H1 (cell line): ENCODE data around the gene QPCTL. TPM values are rescaled to one million over a fixed set of nuclear protein-coding genes. Genes with fewer than 3 reads are reported as not detected.
A peak's percentile ranks its signal among the peaks of the same experiment; 100 is the strongest.

Experiments
- CTCF ChIA-PET: fragments of 300-600 bp; sonication (Branson Sonifier 250); formaldehyde crosslinking; loops from one replicate; lab custom pipeline; 2021; ENCODE audit not compliant: partially characterized antibody; lab: Charles Lee
- POLR2A ChIA-PET: fragments of 300-600 bp; sonication (Branson Sonifier 250); formaldehyde crosslinking; loops from one replicate; lab custom pipeline; 2021; ENCODE audit warnings: inconsistent platforms; ENCODE audit not compliant: partially characterized antibody; lab: Charles Lee
- DNase-seq, 2 experiments: peaks; one replicate each; pipeline versions ENCODE4 v3.0.0 to v3.0.0-alpha.2; 2010 to 2022; ENCODE audit warnings: low spot score in 2 of 2, low read depth in 1 of 2, mixed read lengths in 1 of 2
- FAIRE-seq: peaks from 2 replicates; lab custom pipeline; 2011; peaks lifted over from hg19 to GRCh38; lab: Jason Lieb, UNC
- H2AFZ ChIP-seq: 2 replicates; pipeline ENCODE4 v1.8.1; 2012; ENCODE audit warnings: low read length, inconsistent platforms
- H2AK5ac ChIP-seq: 2 replicates; pipeline ENCODE4 v1.6.1; 2013; ENCODE audit warnings: low read depth, low read length
- H2BK120ac ChIP-seq: replicated peaks from 2 replicates; pipeline ENCODE3; 2013; ENCODE audit warnings: low read depth, low read length, inconsistent platforms
- H2BK12ac ChIP-seq: 2 replicates; pipeline ENCODE4 v1.6.1; 2013; ENCODE audit warnings: low read depth, low read length
- H2BK15ac ChIP-seq: 2 replicates; pipeline ENCODE4 v1.6.1; 2013; ENCODE audit warnings: low read length
- H2BK20ac ChIP-seq: 2 replicates; pipeline ENCODE4 v1.6.1; 2013; ENCODE audit warnings: low read length
- H2BK5ac ChIP-seq: 2 replicates; pipeline ENCODE4 v1.6.1; 2013; ENCODE audit warnings: low read depth, low read length
- H3K14ac ChIP-seq: 2 replicates; pipeline ENCODE4 v1.6.1; 2013; ENCODE audit warnings: inconsistent platforms; ENCODE audit not compliant: insufficient read length
- H3K18ac ChIP-seq: 2 replicates; pipeline ENCODE4 v1.6.1; 2013; ENCODE audit warnings: low read length; ENCODE audit errors: extremely low read depth
- H3K23ac ChIP-seq: 2 replicates; pipeline ENCODE4 v1.6.1; 2013; ENCODE audit warnings: inconsistent platforms; ENCODE audit not compliant: insufficient read length
- H3K23me2 ChIP-seq: 2 replicates; pipeline ENCODE4 v1.6.1; 2013; ENCODE audit warnings: low read depth, low read length
- H3K27ac ChIP-seq: 2 replicates; pipeline ENCODE4 v1.6.1; 2011; ENCODE audit warnings: low read depth, low read length, inconsistent platforms
- H3K27me3 ChIP-seq, 4 experiments: replicated peaks in 1 of 4; 1 replicate in 1 of 4; 2 replicates in 3 of 4; pipeline versions ENCODE4 v1.6.1 to v1.8.1; 2011 to 2013; ENCODE audit warnings: low read length in 3 of 4, mild to moderate bottlenecking in 3 of 4, inconsistent platforms in 2 of 4, mixed read lengths in 2 of 4, moderate library complexity in 1 of 4; ENCODE audit not compliant: control insufficient read depth in 3 of 4, insufficient read depth in 3 of 4; ENCODE audit errors: extremely low read depth in 1 of 4
- H3K36me3 ChIP-seq, 4 experiments: 2 replicates each; pipeline versions ENCODE4 v1.6.1 to v1.8.1; 2011 to 2013; ENCODE audit warnings: mild to moderate bottlenecking in 4 of 4, low read length in 3 of 4, moderate library complexity in 2 of 4, control low read depth in 1 of 4, inconsistent platforms in 1 of 4; ENCODE audit not compliant: insufficient read depth in 4 of 4, control insufficient read depth in 2 of 4
- H3K4ac ChIP-seq: replicated peaks from 2 replicates; pipeline ENCODE3; 2013; ENCODE audit warnings: low read length, low read depth, mixed read lengths, inconsistent platforms; ENCODE audit not compliant: insufficient read length
- H3K4me1 ChIP-seq, 4 experiments: replicated peaks in 1 of 4; 1 replicate in 1 of 4; 2 replicates in 3 of 4; pipeline versions ENCODE4 v1.6.1 to v1.8.1; 2011 to 2013; ENCODE audit warnings: low read length in 3 of 4, inconsistent platforms in 2 of 4, mixed read lengths in 1 of 4; ENCODE audit not compliant: insufficient read depth in 4 of 4, control insufficient read depth in 3 of 4
- H3K4me2 ChIP-seq, 2 experiments: 2 replicates each; pipeline versions ENCODE4 v1.6.1 to v1.8.1; 2011 to 2013; ENCODE audit warnings: low read depth in 2 of 2, low read length in 2 of 2, control low read depth in 1 of 2, inconsistent platforms in 1 of 2, mild to moderate bottlenecking in 1 of 2; ENCODE audit not compliant: insufficient read depth in 1 of 2
- H3K4me3 ChIP-seq, 4 experiments: fragments of 200-600, 300-600 bp in 1 of 4; sonication (generic), shearing (Covaris generic), sonication (Bioruptor Twin) in 1 of 4; 2 replicates each; pipeline versions ENCODE4 v1.5.1 to v1.8.1; 2011 to 2016; ENCODE audit warnings: low read length in 4 of 4, low read depth in 3 of 4, control low read depth in 2 of 4, inconsistent platforms in 2 of 4, mild to moderate bottlenecking in 2 of 4, mixed read lengths in 1 of 4, moderate library complexity in 1 of 4; ENCODE audit not compliant: insufficient read depth in 2 of 4; ENCODE audit errors: extremely low read depth in 1 of 4
- H3K56ac ChIP-seq: replicated peaks from 2 replicates; pipeline ENCODE3; 2013; ENCODE audit warnings: low read depth, mild to moderate bottlenecking, mixed read lengths, low read length, inconsistent platforms; ENCODE audit not compliant: insufficient read length
- H3K79me1 ChIP-seq: 2 replicates; pipeline ENCODE4 v1.6.1; 2013; ENCODE audit warnings: low read depth, low read length, control low read depth
- H3K79me2 ChIP-seq, 2 experiments: 2 replicates each; pipeline versions ENCODE4 v1.6.1 to v1.8.1; 2012 to 2013; ENCODE audit warnings: low read length in 2 of 2, mild to moderate bottlenecking in 2 of 2, inconsistent platforms in 1 of 2; ENCODE audit not compliant: insufficient read depth in 2 of 2, control insufficient read depth in 1 of 2
- H3K9ac ChIP-seq, 4 experiments: replicated peaks in 1 of 4; 1 replicate in 1 of 4; 2 replicates in 3 of 4; pipeline versions ENCODE4 v1.6.1 to v1.8.1; 2011 to 2013; ENCODE audit warnings: low read depth in 3 of 4, low read length in 3 of 4, control low read depth in 2 of 4, mild to moderate bottlenecking in 2 of 4, moderate library complexity in 2 of 4, inconsistent platforms in 1 of 4; ENCODE audit errors: extremely low read depth in 1 of 4
- H3K9me3 ChIP-seq, 2 experiments: 2 replicates each; pipeline versions ENCODE4 v1.6.1 to v1.8.1; 2012 to 2013; ENCODE audit warnings: mild to moderate bottlenecking in 2 of 2, moderate library complexity in 2 of 2, control low read depth in 1 of 2, inconsistent platforms in 1 of 2, low read depth in 1 of 2, low read length in 1 of 2, mixed read lengths in 1 of 2; ENCODE audit not compliant: insufficient read depth in 2 of 2
- H4K20me1 ChIP-seq, 2 experiments: replicated peaks in 1 of 2; 2 replicates each; pipeline versions ENCODE3 to v1.8.1; 2011 to 2013; ENCODE audit warnings: inconsistent platforms in 2 of 2, low read length in 2 of 2, mild to moderate bottlenecking in 1 of 2; ENCODE audit not compliant: insufficient read depth in 2 of 2, control insufficient read depth in 1 of 2
- H4K5ac ChIP-seq: 2 replicates; pipeline ENCODE4 v1.6.1; 2013; ENCODE audit warnings: low read length, low read depth, mixed read lengths, inconsistent platforms; ENCODE audit not compliant: insufficient read length
- H4K8ac ChIP-seq: 2 replicates; pipeline ENCODE4 v1.8.0; 2013; ENCODE audit warnings: mild to moderate bottlenecking, moderate library complexity, low read length, inconsistent platforms; ENCODE audit not compliant: insufficient read depth; ENCODE audit errors: extremely low read depth
- H4K91ac ChIP-seq: replicated peaks from 2 replicates; pipeline ENCODE3; 2013; ENCODE audit warnings: low read length, mixed read lengths, inconsistent platforms; ENCODE audit not compliant: insufficient read length
- CBX8 ChIP-seq: fragments of 300-800, 300-1000 bp; sonication (generic); IDR thresholded peaks from 2 replicates; pipeline ENCODE4 v1.7.1; 2016; ENCODE audit warnings: low read depth, low read length, borderline replicate concordance
- POLR2A ChIP-seq, 2 experiments: IDR thresholded peaks; 1 replicate in 1 of 2; 2 replicates in 1 of 2; pipeline ENCODE4 v1.6.1; 2011; ENCODE audit warnings: low read depth in 2 of 2, low read length in 2 of 2, mild to moderate bottlenecking in 2 of 2; ENCODE audit errors: control extremely low read depth in 1 of 2
- RNF2 ChIP-seq: fragments of 200-900, 300-1000 bp; sonication (generic); IDR thresholded peaks from 2 replicates; pipeline ENCODE4 v1.7.1; 2016; ENCODE audit warnings: borderline replicate concordance, low read depth, mild to moderate bottlenecking, antibody characterized with exemption, low read length; ENCODE audit not compliant: poor library complexity, severe bottlenecking; ENCODE audit errors: missing control alignments
- WGBS, 2 experiments: shearing (Covaris generic) in 1 of 2; methylation state at CpG; one replicate each; pipeline versions ENCODE4 v1.1.6 to v1.1.7; 2013 to 2015; ENCODE audit warnings: low lambda C conversion rate in 2 of 2, mixed read lengths in 2 of 2, inconsistent platforms in 1 of 2, low coverage in 1 of 2, missing lambda C conversion rate in 1 of 2; ENCODE audit not compliant: insufficient replicate concordance in 2 of 2, insufficient coverage in 1 of 2, insufficient read length in 1 of 2; ENCODE audit errors: extremely low coverage in 1 of 2, missing lambda C conversion rate in 1 of 2; 5-methylcytosine and 5-hydroxymethylcytosine counted together
- polyA plus RNA-seq, 7 experiments: library from polyadenylated mRNA; depleted of rRNA in 3 of 7; stranded (reverse) in 5 of 7; unstranded in 2 of 7; fragments of >200 nt in 5 of 7; fragments of 200-250 nt in 2 of 7; gene quantifications; 1 replicate in 5 of 7; 2 replicates in 1 of 7; 4 replicates in 1 of 7; pipeline versions ENCODE4 v1.2.1 to v1.2.3, GENCODE V29; 2011 to 2013; ENCODE audit warnings: missing spikeins in 2 of 7, mixed read lengths in 2 of 7
- total RNA-seq: library from RNA; stranded (reverse); fragmentation: NEBNext Ultra II Directional; extraction: Animal tissue kit (Norgen Biotek cat#: 25700); gene quantifications from 2 replicates; pipeline ENCODE4 v1.2.1, GENCODE V29; 2021

The QPCTL gene
- total and polyA plus RNA-seq, 2 of the 8 experiments (the other 6 are each of a cell fraction or from before 2014, with no cell fraction given): 25.2 to 35.3 TPM

GRCh38 chr19:45711851-45712698 lies 19.6 kb downstream of the QPCTL start:
- WGBS, 2 experiments: 94% methylated on average over 59 of the region's 76 CpGs; no CpG with 5 or more reads in 1 of the 2 experiments
- DNase-seq: no peak
- Histone ChIP-seq H3K36me3 (peaks cover 0 to 19% (median 11%) of the 10 kb centered on the region in 4 experiments; a peak in 6 of 8 replicates), H3K9me3 (no peaks in the 10 kb centered on the region), H3K14ac (no peak overlapping the region), H3K56ac (no peak overlapping the region), H3K79me1 (peaks cover 8% of the 10 kb centered on the region), H4K20me1 (peaks cover 5% of the 10 kb centered on the region in 2 experiments), H3K23me2 (peaks cover 8% of the 10 kb centered on the region), H2BK20ac (no peak overlapping the region), H3K4me2 (no peak overlapping the region), H4K5ac (no peak overlapping the region), H2AK5ac (no peak overlapping the region), H3K27me3 (no peaks in the 10 kb centered on the region), H3K4ac (no peak overlapping the region), H3K27ac (no peak overlapping the region), H3K9ac (no peak overlapping the region), H3K18ac (no peak overlapping the region), H3K4me3 (no peak overlapping the region), H2BK12ac (no peak overlapping the region; the same call in 1 of the 2 replicates), H2BK15ac (no peak overlapping the region), H2BK5ac (no peak overlapping the region), H2BK120ac (no peak overlapping the region), H3K4me1 (peaks cover 0 to 4% (median 3%) of the 10 kb centered on the region in 4 experiments; a peak in 5 of 7 replicates), H4K8ac (peak overlapping the region; percentile 36), H4K91ac (no peak overlapping the region), H2AFZ (no peak overlapping the region), H3K23ac (no peak overlapping the region), H3K79me2 (peaks cover 8 to 35% of the 10 kb centered on the region in 2 experiments)
- ChIA-PET CTCF (interaction anchor here (1.4 to 4.2 kb wide), 2 partner anchors 8 to 11 kb away, joined by 6 to 14 read pairs; no protein-coding TSS in a partner anchor), POLR2A (interaction anchor here (0.5 to 20.0 kb wide), 7 partner anchors 8 to 139 kb away, joined by 3 to 284 read pairs (median 4); partner anchors contain the start of genes QPCTL, SIX5 and SNRPD2)
- no peak for FAIRE-seq
- peak in 1 of 2 experiments; percentile 20; a peak in 1 of 3 replicates for TF ChIP-seq POLR2A (IDR thresholded peaks at IDR 0.05; ENCODE audit: control extremely low read depth in 1 of 2, low read depth in 2 of 2, low read length in 2 of 2)
- no peak for TF ChIP-seq CBX8
- TF ChIP-seq RNF2: no peak
